Measurements from ENCODE around the gene MXRA8. TPM values are rescaled to one million over a fixed set of nuclear protein-coding genes. Genes with fewer than 3 reads are reported as not detected.

MXRA8 gene
- total and polyA plus RNA-seq, 7 experiments from 2014 or later = 0.39 to 2.2 (median 0.86) TPM

DNA sequence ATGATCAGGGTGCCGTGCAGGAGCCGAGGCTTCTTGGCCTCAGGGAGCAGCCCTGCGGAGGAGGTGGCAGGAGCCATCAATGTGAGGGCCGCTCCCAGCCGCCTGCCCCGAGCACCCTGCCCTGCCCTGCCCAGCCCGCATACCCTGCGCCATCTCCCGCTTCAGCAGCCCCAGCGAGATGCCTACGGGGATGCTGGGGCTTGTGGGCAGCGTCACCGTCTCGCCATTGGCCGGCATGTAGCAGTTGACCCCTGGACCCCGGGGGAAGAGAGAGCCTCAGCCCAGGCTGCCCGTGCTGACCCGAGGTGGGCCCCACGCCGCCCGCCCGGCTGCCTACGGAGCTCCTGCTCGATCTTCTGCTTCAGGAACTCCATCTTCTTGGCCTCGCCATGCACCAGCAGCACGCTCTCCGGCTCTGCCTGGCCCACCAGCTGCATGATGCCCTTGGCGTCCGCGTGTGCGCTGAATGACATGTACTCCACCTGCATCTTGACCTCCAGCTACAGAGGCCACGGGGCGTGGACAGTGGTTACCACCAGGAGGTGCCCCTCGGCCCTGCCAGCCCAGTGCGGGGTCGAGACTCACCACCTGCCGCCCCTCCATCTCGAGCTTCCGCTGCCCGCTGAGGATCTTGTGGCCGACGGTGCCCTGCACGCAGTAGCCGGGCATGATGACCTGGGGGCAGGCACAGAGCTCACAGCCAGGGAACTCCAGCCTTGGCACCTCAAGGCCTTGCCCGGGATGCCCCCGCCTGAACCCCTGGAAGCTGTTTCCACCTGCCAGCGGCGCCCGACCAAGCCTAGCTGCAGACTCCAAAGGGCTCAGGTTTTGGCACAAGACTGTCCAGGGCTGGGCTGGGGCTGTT, 45.7 kb downstream of the MXRA8 start:
- ATAC-seq = no peak
- peak overlapping the region in 2 of 9 donors; percentile 31 to 59 for H3K27ac Mint-ChIP-seq

DNA sequence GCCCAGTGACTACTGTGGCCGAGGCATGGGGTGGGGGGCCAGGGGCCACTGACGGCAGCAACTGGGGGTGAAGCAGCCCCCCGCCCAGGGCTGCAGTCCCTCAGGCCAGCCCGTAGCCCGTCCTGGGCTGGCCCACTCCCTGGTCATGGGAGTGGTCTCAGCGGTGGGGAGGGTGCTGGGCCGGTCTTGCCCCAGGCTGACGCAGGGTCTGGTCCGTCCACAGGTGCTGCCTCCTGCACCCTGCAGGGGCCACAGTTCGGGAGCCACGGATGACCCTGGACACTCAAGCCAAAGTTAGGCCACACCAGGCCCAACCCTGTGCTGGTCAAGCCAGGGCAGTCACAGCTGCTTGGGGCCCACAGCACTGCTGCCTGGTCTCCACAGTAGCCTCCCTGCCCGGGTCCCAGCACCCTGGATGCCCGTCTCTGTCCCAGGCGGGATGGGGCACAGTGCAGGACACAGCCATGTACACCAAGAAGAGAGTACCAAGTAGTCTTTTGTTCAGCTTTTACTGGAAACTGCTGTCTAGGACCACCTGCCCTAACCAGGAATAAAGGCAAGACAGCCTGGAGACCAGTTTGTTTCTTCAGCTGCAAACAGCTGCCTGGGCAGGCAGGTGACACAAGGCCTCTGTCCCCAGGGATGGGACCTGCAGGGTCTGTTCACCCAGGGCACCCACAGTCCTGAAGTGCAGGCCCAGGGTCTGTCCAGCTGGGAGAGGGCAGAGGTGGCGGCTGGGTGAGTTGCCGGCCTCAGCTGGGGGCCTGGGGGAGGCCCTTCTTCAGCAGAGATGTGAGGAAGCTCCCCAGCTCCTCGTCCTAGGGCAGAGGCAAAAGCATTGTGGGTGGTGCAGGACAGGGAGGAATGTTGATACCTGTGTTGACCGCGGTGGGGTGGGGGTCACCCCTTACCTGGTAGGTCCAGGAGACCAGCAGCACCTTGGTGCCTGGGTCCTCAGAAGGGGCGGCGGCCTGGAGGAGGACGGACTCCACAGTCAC, 46.9 kb downstream of the MXRA8 start:
- intact Hi-C loops (cut with micrococcal nuclease) = no loop called here
- Mint-ChIP-seq H3K27ac (peak overlapping the region in 1 of 9 donors; percentile 63), H3K4me3 (peak overlapping the region in 1 of 10 donors; percentile 91), H3K36me3 (peaks cover 0 to 6% (median 0%) of the 10 kb centered on the region in 5 donors), H3K9me3 (peaks cover 0 to 2% (median 0%) of the 10 kb centered on the region in 11 donors), H3K4me1 (peaks cover 5 to 12% (median 8%) of the 10 kb centered on the region in 7 donors), H3K27me3 (no peaks in the 10 kb centered on the region)
- CTCF ChIA-PET = no interaction called here
- H3K9me3 ChIP-seq (ENCODE audit: control insufficient read depth in 2 of 3, low read length in 3 of 3) = no peaks in the 10 kb centered on the region
- H3K27ac ChIP-seq (ENCODE audit: low read depth, low read length) = no peak overlapping the region
- POLR2A ChIA-PET = interaction anchor here (1.4 kb wide), 1 partner anchor 12 kb away, joined by 3 read pairs; no protein-coding TSS in a partner anchor
- no peaks in the 10 kb centered on the region for H3K27me3 ChIP-seq (ENCODE audit: control insufficient read depth in 2 of 2, insufficient read depth in 2 of 2, low read length in 2 of 2)
- H3K4me1 ChIP-seq (ENCODE audit: control insufficient read depth in 2 of 2, insufficient read depth in 2 of 2, low read length in 2 of 2) = peaks cover 15 to 17% of the 10 kb centered on the region in 2 donors
- DNase-seq = no peak
- H3K4me3 ChIP-seq (ENCODE audit: low read length) = no peak overlapping the region
- no peak for ATAC-seq
- peaks cover 0 to 51% (median 4%) of the 10 kb centered on the region in 3 experiments for H3K36me3 ChIP-seq (ENCODE audit: control insufficient read depth in 2 of 3, insufficient read depth in 3 of 3, low read length in 3 of 3)

More for the DNA sequence above, 45.7 kb downstream of the MXRA8 start:
- Histone ChIP-seq H3K27ac (ENCODE audit: low read depth, low read length) (no peak overlapping the region), H3K27me3 (ENCODE audit: control insufficient read depth in 2 of 2, insufficient read depth in 2 of 2, low read length in 2 of 2) (no peaks in the 10 kb centered on the region), H3K4me1 (ENCODE audit: control insufficient read depth in 2 of 2, insufficient read depth in 2 of 2, low read length in 2 of 2) (peaks cover 5 to 8% of the 10 kb centered on the region in 2 donors), H3K36me3 (ENCODE audit: control insufficient read depth in 2 of 3, insufficient read depth in 3 of 3, low read length in 3 of 3) (peaks cover 0 to 56% (median 4%) of the 10 kb centered on the region in 3 experiments), H3K9me3 (ENCODE audit: control insufficient read depth in 2 of 3, low read length in 3 of 3) (no peaks in the 10 kb centered on the region), H3K4me3 (ENCODE audit: low read length) (no peak overlapping the region)
- intact Hi-C loops (cut with micrococcal nuclease) = no loop called here
- Mint-ChIP-seq H3K4me1 (peaks cover 0 to 5% (median 0%) of the 10 kb centered on the region in 7 donors), H3K9me3 (no peaks in the 10 kb centered on the region), H3K27me3 (no peaks in the 10 kb centered on the region), H3K36me3 (peaks cover 0 to 4% (median 0%) of the 10 kb centered on the region in 5 donors), H3K4me3 (peak overlapping the region in 1 of 10 donors; percentile 53)
- CTCF ChIA-PET = no interaction called here
- DNase-seq = no peak
- POLR2A ChIA-PET = no interaction called here

DNA sequence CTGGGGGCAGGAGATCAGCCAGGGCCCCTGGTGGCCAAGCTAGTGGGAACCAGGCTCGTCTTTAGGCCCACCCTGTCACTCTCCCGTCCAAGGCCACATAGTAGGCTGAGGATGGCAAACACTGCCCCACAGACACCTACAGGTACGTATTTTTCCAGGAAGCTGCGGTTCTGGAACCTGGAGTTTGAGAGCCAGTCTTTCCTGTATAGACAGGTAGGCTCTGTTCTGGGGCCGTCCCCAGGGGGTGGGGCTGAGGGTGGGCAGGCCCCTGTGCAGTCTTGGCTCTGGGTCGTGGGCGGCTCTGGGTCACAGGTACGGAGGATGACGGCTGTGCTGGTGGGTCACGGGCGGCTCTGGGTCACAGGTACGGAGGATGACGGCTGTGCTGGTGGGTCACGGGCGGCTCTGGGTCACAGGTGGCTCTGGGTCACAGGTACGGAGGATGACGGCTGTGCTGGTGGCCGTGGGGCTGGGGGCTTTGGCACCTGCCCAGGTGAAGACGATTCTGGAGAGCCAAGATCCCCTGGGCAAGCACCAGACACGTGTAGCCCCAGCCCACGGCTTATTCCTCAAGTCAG, 47.8 kb downstream of the MXRA8 start:
- peaks cover 0 to 6% (median 0%) of the 10 kb centered on the region in 5 donors for H3K36me3 Mint-ChIP-seq
- intact Hi-C loops (cut with micrococcal nuclease) = no loop called here
- POLR2A ChIA-PET = interaction anchor here (1.4 to 1.6 kb wide), 2 partner anchors 11 to 15 kb away, joined by 3 to 5 read pairs; partner anchors contain the start of genes CPTP and INTS11
- Histone ChIP-seq H3K27me3 (ENCODE audit: control insufficient read depth in 2 of 2, insufficient read depth in 2 of 2, low read length in 2 of 2) (no peaks in the 10 kb centered on the region), H3K9me3 (ENCODE audit: control insufficient read depth in 2 of 3, low read length in 3 of 3) (no peaks in the 10 kb centered on the region), H3K27ac (ENCODE audit: low read depth, low read length) (peak overlapping the region; percentile 90), H3K36me3 (ENCODE audit: control insufficient read depth in 2 of 3, insufficient read depth in 3 of 3, low read length in 3 of 3) (peaks cover 0 to 51% (median 4%) of the 10 kb centered on the region in 3 experiments), H3K4me1 (ENCODE audit: control insufficient read depth in 2 of 2, insufficient read depth in 2 of 2, low read length in 2 of 2) (peaks cover 22 to 23% of the 10 kb centered on the region in 2 donors), H3K4me3 (ENCODE audit: low read length) (no peak overlapping the region)
- DNase-seq (no peak), ATAC-seq (no peak)
- peak overlapping the region in 4 of 9 donors; percentile 13 to 67 (median 50) for H3K27ac Mint-ChIP-seq
- CTCF ChIA-PET = no interaction called here
- no peaks in the 10 kb centered on the region for H3K27me3 Mint-ChIP-seq
- peak overlapping the region in 6 of 10 donors; percentile 21 to 91 (median 46) for H3K4me3 Mint-ChIP-seq
- H3K9me3 Mint-ChIP-seq = peaks cover 0 to 2% (median 0%) of the 10 kb centered on the region in 11 donors
- H3K4me1 Mint-ChIP-seq = peaks cover 11 to 18% (median 15%) of the 10 kb centered on the region in 7 donors

DNA sequence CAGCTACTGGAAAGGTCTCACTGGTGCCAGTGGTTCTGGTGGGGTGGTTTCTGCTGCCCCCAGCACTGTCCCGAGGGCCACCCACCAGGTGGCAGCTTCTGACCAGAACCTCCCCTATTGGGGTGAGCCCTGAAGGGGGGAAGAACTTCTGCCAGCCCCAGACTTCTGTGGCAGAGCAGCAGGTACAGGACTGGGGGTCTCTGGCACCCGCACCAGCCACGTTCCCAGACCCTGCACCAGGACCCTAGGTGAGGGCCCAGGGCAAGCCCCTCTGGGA, 48.3 kb downstream of the MXRA8 start:
- peak overlapping the region; percentile 90 for H3K27ac ChIP-seq (ENCODE audit: low read depth, low read length)
- CTCF ChIA-PET = no interaction called here
- H3K27ac Mint-ChIP-seq = peak overlapping the region in 2 of 9 donors; percentile 33 to 63

GRCh38 chr1:1309251-1310108, 48.9 kb downstream of the MXRA8 start:
- H3K36me3 Mint-ChIP-seq = peaks cover 0 to 6% (median 0%) of the 10 kb centered on the region in 5 donors
- Histone ChIP-seq H3K27me3 (ENCODE audit: control insufficient read depth in 2 of 2, insufficient read depth in 2 of 2, low read length in 2 of 2) (no peaks in the 10 kb centered on the region), H3K9me3 (ENCODE audit: control insufficient read depth in 2 of 3, low read length in 3 of 3) (no peaks in the 10 kb centered on the region), H3K4me3 (ENCODE audit: low read length) (peak overlapping the region; percentile 64), H3K4me1 (ENCODE audit: control insufficient read depth in 2 of 2, insufficient read depth in 2 of 2, low read length in 2 of 2) (peaks cover 30 to 32% of the 10 kb centered on the region in 2 donors), H3K36me3 (ENCODE audit: control insufficient read depth in 2 of 3, insufficient read depth in 3 of 3, low read length in 3 of 3) (peaks cover 0 to 43% (median 4%) of the 10 kb centered on the region in 3 experiments), H3K27ac (ENCODE audit: low read depth, low read length) (peak overlapping the region; percentile 90)
- no peak for DNase-seq
- H3K4me1 Mint-ChIP-seq = peaks cover 11 to 23% (median 17%) of the 10 kb centered on the region in 7 donors
- no peak for ATAC-seq
- H3K27ac Mint-ChIP-seq = peak overlapping the region in 5 of 9 donors; percentile 33 to 82 (median 60)
- ChIA-PET CTCF (no interaction called here), POLR2A (interaction anchor here (0.8 to 1.6 kb wide), 4 partner anchors 10 to 66 kb away, joined by 3 to 5 read pairs (median 4); partner anchors contain the start of genes AURKAIP1, CPTP and INTS11)
- H3K9me3 Mint-ChIP-seq = peaks cover 0 to 2% (median 0%) of the 10 kb centered on the region in 11 donors
- intact Hi-C loops (cut with micrococcal nuclease) = loop anchor here (2.0 to 10.0 kb wide), 5 partner anchors 57 to 599 kb away; partner anchors contain the start of genes ISG15 (in 2 of the 2) and ATAD3A (in 1 of the 2)
- H3K27me3 Mint-ChIP-seq = no peaks in the 10 kb centered on the region
- peak overlapping the region; percentile 54 to 91 (median 70) for H3K4me3 Mint-ChIP-seq

More for the DNA sequence above, 48.3 kb downstream of the MXRA8 start:
- peaks cover 25 to 26% of the 10 kb centered on the region in 2 donors for H3K4me1 ChIP-seq (ENCODE audit: control insufficient read depth in 2 of 2, insufficient read depth in 2 of 2, low read length in 2 of 2)
- no peaks in the 10 kb centered on the region for H3K27me3 Mint-ChIP-seq
- H3K27me3 ChIP-seq (ENCODE audit: control insufficient read depth in 2 of 2, insufficient read depth in 2 of 2, low read length in 2 of 2) = no peaks in the 10 kb centered on the region
- intact Hi-C loops (cut with micrococcal nuclease) = no loop called here
- H3K9me3 Mint-ChIP-seq = peaks cover 0 to 2% (median 0%) of the 10 kb centered on the region in 11 donors
- no peak for DNase-seq
- H3K4me3 ChIP-seq (ENCODE audit: low read length) = no peak overlapping the region
- no peak for ATAC-seq
- POLR2A ChIA-PET = interaction anchor here (0.8 to 1.6 kb wide), 4 partner anchors 9 to 65 kb away, joined by 3 to 5 read pairs (median 4); partner anchors contain the start of genes AURKAIP1, CPTP and INTS11
- H3K9me3 ChIP-seq (ENCODE audit: control insufficient read depth in 2 of 3, low read length in 3 of 3) = no peaks in the 10 kb centered on the region
- H3K4me1 Mint-ChIP-seq = peaks cover 11 to 22% (median 17%) of the 10 kb centered on the region in 7 donors
- H3K4me3 Mint-ChIP-seq = peak overlapping the region in 5 of 10 donors; percentile 1 to 91 (median 34)
- H3K36me3 ChIP-seq (ENCODE audit: control insufficient read depth in 2 of 3, insufficient read depth in 3 of 3, low read length in 3 of 3) = peaks cover 0 to 48% (median 4%) of the 10 kb centered on the region in 3 experiments
- H3K36me3 Mint-ChIP-seq = peaks cover 0 to 6% (median 0%) of the 10 kb centered on the region in 5 donors

Data from naive thymus-derived CD4-positive, alpha-beta T cell (primary cell).